NCI-H526 (cell line): ENCODE measurements around the gene ARFGAP3.

Experiments used
- DNase-seq, 2 experiments: peaks; one replicate each; lab custom pipeline; 2025; lab: John Stamatoyannopoulos, UW

The ARFGAP3 gene

DNA sequence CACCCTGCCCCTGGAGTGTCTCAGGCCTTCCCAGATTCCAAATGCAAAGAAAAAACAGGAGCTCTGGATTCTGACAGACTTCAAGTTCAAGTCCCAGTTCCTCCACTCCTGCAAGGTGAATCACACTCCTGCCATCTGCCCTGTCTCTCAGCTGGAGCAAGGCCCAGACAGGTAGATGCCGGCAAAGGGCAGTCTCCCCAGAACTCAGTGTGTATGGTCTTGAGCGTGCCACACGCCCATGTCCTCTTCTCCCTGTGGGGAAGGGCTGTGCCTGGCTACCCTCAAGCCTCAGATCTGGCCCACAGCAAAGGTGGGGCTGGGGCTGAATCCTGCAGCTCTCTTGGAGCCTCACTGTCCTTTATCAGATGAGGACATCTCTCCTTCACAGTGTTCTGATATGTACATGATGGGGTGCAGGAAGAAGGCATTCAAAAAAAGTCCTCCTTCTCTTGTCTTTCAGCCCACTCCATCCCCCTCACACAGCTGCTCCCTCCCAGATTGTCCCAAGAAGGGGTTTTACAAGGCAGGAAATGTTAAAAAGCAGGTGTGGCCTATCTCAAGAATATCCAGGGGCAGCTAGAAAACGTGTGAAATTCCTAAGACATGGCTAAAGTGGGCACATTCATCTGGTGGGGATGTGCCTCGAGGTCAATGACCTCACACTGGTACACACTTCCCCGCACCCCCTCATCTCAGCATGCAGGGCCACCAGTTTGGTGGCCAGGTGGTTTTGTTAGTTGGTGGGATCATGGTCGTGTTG is 27.7 kb upstream of the ARFGAP3 start:
- DNase-seq, result no peak

DNA sequence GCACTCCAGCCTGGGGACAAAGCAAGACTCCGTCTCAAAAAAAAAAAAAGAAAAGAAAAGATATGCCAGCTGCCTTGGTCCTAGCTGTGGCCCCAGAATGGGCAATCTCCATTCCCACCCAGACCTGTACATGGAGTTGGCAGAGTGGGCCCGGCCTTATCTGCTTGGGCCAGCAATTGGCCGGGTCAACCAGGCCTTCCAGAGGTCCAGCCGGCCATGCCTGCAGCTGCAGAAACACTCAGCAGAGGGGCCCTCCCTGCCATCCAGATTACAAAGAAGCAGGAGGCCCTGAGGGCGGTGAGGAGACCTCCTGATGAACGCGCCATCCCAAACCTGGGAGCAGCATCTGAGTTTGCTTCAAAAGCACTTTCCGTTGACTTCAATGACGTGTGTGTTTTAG is 26.9 kb upstream of the ARFGAP3 start:
- DNase-seq, result no peak

GRCh38 chr22:42883121-42883520 is 26.0 kb upstream of the ARFGAP3 start:
- DNase-seq, result no peak

DNA sequence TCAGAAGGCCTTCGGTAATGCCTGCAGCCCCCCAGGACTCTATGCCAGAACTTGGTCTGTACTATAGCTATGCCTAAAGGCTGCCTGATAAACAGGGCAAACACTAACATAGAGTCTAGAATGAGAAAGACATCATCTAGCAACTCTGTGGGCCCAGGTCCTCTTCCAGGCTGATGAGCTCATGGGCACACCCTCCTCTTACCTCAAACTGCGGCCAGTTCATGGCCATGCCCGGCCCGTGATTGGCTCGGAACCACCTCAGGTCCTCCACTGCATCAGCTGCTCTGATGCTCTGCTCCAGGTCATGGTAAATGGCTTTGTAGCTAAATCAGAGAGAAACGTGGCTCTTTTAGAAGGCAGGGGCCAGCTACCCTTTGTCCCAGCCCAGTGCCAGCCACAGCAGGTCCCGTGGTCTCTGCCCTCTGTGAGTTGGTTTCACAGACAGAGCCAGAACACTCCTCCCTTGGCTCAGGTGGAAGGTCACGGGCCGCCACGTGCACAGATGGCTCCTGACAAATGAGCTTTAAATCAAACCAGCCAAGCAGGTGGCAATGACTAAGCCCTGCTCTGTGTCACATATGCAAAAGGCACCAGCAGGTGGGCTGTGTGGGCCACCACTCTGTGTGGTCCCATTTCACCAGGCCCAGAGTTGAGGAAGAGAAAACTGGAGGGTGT is 25.0 kb upstream of the ARFGAP3 start:
- DNase-seq, result no peak

DNA sequence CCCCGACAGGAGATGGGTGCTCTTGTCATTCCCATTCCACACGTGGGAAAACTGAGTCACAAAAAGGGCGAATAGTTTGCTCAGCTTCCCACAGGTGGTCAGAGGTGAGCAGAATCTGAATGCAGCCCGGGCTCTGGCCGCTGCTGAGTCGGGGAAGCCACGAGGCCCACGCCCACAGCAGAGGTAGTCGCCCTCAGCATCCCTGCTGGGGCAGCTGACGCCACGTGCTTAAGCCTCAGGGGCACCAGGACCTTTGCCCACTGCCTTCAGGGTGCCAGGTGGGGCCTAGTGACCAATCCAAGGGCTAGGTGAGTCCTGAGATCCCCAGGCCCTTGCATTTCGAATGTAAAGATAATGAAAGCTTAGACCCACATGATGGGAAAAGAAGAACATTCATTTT is 24.2 kb upstream of the ARFGAP3 start:
- no peak for DNase-seq

- no peak for DNase-seq
Observed at GRCh38 chr22:42880815-42881214, 23.7 kb upstream of the ARFGAP3 start.

- DNase-seq, result peak in 1 of 2 experiments; percentile 7
Observed at GRCh38 chr22:42879371-42880021, 22.4 kb upstream of the ARFGAP3 start.

DNA sequence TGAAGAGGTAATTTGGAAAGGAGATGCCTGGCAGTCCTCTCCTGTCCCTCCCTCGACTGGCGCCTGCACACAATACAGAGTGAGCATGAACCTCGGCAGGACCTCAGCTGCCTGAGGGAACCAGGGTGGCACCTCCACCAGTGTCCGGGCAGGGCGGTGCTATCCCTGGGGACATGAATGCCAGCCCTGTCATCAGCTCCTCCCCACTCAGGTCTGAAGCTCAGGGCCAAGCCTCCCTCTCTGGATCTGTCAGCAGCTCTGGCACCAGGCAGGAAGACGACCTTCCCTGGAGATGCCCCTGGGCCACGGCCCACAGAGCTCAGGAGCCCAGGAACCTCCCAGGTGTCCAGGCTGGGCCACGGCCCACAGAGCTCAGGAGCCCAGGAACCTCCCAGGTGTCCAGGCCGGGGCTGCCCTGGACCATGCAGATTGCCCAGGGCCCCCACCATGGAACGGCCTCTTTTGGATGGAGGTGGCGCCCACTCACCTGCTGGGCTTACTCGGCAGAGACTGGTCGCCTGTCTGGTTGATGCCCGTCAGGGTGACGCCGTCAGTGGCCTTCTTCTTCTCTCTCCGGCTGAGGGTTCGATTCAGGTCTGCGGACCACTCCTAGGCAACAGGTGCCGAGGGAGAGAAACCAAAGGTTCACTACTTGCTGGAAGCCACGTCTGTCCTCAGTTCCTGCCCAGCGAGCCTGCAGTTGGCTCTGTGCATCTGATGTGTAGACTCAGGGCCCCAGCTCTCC is 21.7 kb upstream of the ARFGAP3 start:
- no peak for DNase-seq

GRCh38 chr22:42877597-42878340 is 20.7 kb upstream of the ARFGAP3 start:
- no peak for DNase-seq

GRCh38 chr22:42877158-42877557 is 20.1 kb upstream of the ARFGAP3 start:
- DNase-seq, result no peak

DNA sequence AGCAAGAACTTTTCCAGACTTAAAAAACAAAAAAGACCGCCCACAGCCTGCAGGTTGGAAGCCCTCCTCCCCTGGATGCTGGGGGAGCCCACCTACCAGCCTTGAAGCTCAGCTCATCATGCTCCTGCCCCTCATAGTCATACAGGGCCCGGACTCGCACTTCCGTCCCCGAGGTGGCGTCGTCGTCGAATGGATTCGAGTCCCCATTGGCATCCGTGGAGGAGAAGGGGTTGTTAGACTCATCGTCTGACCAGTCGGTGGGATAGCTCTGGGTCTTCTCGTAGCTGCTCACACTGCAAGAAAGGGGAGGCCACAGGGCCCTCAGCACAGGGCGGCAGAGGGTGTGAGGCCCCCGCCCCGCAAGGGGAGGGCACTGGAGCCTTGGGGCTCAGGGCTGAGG is 19.0 kb upstream of the ARFGAP3 start:
- no peak for DNase-seq

DNA sequence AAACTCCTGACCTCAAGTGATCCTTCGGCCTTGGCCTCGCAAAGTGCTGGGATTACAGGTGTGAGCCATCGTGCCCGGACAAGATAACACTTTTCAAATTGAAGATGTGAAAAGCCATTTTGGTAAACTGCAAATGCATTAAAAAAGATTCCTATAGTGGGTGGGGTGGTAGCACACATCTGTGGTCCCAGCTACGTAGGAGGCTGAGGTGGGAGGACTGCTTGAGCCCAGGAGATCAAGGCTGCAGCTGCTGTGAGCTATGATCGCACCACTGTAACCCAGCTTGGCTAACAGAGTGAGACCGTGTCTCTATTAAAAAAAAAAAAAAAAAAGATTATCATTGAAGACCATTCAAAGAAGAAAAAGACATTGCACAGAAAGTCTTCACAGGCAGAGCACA is 16.9 kb upstream of the ARFGAP3 start:
- DNase-seq, result no peak

DNA sequence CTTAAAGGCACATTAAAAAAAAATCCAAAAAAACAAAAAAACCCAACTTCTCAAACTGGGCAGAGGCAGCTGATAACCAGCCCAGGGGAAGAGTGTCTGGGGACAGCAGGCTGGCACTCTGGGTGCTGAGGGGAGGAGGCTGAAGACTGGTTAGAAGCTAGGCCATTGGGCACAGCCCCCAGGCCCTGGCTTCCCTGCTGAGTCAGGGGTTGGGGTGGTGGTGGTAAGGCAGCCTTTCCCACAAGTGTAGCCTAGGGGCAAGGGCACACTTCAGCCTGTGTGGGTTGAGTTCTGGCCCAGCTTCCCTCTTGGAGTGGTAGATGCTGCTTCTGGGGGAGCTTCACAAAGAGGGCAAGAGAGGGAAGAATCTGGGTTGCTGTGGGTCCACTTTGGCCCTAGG is 16.3 kb upstream of the ARFGAP3 start:
- no peak for DNase-seq

DNA sequence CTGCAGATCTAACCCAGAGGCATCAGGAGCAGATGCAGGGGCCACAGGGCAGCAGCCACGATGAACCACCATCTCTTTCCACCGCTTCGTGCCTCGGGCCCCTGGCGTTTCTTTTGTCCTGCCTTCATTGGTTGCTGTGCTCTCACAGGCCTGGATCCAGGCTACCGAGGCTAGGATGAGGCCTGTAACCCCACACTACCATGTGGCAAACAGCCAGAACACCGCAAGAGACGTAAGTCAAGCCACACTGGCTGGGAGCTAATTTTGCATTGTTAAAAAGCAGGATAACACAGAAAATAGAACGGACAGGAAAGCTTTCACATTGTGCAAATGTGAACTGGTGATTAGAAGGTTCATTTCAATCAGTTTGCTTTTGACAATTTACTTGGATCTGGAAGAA is 15.7 kb upstream of the ARFGAP3 start:
- no peak for DNase-seq

DNA sequence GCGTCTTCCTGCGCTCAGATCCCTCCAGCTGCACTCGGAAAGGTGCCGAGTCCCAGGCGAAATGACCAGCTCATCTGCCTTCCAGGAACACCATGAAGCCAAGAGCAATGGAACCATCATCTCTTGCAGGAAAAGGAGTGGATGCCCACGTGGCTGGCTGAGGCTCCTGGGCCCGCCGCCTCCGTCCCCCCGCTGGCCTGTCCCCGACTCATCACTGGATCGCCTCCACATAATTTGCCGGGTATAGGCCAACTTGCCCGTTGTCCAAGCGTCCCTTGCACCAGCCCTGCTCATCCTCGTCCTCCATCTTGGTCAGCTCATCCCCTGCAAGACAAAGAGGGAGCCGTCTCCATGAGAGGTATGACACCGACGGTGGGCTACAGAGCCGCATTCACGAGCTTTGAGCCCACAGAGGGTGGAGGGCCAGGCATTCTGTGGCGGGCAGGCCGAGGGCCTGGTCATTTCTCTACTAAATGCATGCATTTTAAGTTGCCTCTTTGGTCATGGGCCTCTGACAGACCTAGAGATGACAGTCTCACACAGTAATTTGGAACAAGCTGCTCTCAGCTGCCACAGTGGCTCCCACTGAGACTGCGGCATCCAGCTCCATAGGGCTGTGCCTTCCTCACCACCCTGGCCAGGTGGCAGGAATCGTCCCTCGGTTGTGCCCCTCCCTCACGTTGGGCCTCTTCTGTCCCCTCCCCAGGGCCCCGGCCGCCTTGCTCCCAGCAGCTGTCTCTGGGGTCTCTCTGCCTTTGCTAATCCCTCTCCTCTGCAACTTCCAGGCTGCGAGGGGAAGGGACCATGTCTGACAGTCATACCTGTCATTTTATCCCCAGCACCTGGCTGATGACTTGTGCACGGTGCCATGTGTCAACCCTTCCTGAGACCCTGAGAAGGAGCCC is 14.3 kb upstream of the ARFGAP3 start:
- no peak for DNase-seq

- no peak for DNase-seq
Observed at GRCh38 chr22:42869888-42870480, 12.9 kb upstream of the ARFGAP3 start.

GRCh38 chr22:42869463-42869862 is 12.4 kb upstream of the ARFGAP3 start:
- DNase-seq, result no peak

DNA sequence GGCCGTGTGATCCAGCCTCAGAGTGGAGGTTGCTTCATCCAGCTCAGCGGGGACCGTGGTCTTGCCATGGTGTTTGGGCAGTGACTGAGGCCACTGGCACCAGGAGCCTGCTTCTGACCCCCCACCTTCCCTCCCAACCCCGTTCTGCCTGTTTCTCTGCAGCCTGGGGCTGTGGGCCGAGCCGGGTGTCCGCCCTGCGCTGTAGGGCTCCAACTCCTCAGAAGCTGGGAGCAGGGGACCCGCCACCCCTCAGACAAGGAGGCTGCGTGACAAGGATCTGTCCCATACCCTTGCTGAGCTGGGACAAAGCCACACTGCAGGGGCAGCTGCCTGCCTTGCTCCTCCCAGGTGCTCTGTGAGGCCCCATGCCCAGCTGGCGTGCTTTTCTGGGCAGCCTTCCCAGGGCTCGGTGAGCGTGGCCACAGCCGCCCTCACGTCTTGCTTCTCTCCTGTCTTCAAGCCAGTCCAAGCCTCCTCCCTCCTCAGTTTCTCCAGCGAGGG is 11.7 kb upstream of the ARFGAP3 start:
- no peak for DNase-seq

GRCh38 chr22:42866100-42866499 is 9.0 kb upstream of the ARFGAP3 start:
- DNase-seq, result no peak

DNA sequence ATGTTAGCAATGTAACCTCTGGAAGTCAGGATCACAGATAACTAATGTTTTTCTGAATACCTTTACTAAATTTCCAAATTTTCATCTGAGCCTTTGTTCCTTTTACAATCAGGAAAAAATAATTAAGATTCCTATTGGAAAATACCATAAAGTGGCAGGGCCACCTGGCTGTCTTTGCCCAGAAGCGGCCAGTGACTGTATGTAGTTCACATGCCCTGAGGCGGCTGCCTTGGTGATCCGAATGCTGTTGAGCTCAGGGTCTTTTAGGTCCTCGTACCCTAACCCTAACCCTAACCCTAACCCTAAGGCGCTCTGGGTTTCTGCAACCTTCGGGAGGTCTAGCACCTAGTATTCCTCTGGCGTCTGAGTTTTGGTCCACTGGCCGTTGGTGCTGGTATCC is 8.5 kb upstream of the ARFGAP3 start:
- no peak for DNase-seq
